ENCODE measurements around the gene SHISA6.

SHISA6 gene

DNA sequence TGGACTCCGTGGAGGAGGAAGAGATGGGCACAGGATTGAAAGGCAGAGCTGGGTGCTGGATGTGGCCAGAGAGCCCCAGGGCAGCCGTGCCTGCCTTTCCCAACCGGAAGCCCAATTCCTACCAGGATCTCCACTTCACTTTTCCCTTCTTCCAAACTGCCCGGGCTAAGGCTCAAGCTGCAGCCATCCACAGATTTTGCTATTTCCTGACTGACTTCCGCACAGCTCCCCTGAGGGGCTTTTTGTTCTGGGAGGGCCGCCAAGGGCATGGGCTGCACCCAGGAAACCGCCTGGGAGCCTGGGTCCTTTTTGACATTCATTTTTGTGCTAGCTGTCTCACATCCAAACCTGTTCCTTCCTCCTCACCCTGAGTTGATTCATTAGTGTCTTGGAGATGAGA lies 4.2 kb downstream of the SHISA6 start:
- H3K79me2 ChIP-seq (ENCODE audit: insufficient read depth, low read length) = no peaks in the 10 kb centered on the region
- H2AFZ ChIP-seq (ENCODE audit: low read depth, low read length, severe bottlenecking) = no peak overlapping the region
- no peak for TF ChIP-seq CTCF (IDR thresholded peaks at IDR 0.05; ENCODE audit: insufficient read depth, low read length, poor library complexity, severe bottlenecking)
- TF ChIP-seq EZH2phosphoT487 (conservative IDR thresholded peaks at IDR 0.05; ENCODE audit: low read length) = no peak
- no peaks in the 10 kb centered on the region for H3K36me3 ChIP-seq (ENCODE audit: low read length)
- H3F3A ChIP-seq (ENCODE audit: insufficient read depth) = no peaks in the 10 kb centered on the region
- no peaks in the 10 kb centered on the region for H3K27me3 ChIP-seq (ENCODE audit: low read length)
- H4K20me1 ChIP-seq (ENCODE audit: low read depth, low read length) = no peaks in the 10 kb centered on the region
- no peak overlapping the region for H3K4me2 ChIP-seq (ENCODE audit: low read depth, low read length, poor library complexity, severe bottlenecking)
- H3K9ac ChIP-seq (ENCODE audit: low read length) = no peak overlapping the region
- no peaks in the 10 kb centered on the region for H3K9me3 ChIP-seq (ENCODE audit: insufficient read depth, low read length)
- no peak overlapping the region for H3K27ac ChIP-seq (ENCODE audit: low read depth, low read length)
- no peaks in the 10 kb centered on the region for H3K9me2 ChIP-seq (replicated peaks; ENCODE audit: insufficient read depth, low read length)
- no peak overlapping the region for H3K4me3 ChIP-seq (ENCODE audit: insufficient read depth, low read length, poor library complexity, severe bottlenecking)

DNA sequence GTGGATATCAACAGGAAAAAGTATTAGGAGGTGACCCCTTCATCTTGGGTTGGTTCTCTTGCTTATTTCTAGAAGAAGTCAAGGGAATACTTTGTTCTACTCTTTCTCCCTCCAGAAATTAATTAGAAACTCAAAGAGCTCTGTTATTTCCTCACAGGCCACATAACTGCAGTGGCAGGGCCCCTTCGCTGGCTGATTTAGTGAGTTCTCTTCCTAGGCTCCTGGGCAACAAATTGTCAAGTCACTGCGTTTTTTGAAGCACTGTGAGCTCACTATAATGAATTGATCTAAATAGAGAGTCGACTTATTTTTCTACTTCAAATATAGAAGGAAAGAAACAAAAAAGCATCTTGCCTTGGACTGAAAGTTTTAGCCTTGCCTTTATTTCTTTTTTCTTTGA lies 4.8 kb downstream of the SHISA6 start:
- no peaks in the 10 kb centered on the region for H3K27me3 ChIP-seq (ENCODE audit: low read length)
- H3K27ac ChIP-seq (ENCODE audit: low read depth, low read length) = no peak overlapping the region
- H3K79me2 ChIP-seq (ENCODE audit: insufficient read depth, low read length) = no peaks in the 10 kb centered on the region
- no peak overlapping the region for H3K4me2 ChIP-seq (ENCODE audit: low read depth, low read length, poor library complexity, severe bottlenecking)
- no peaks in the 10 kb centered on the region for H3K9me3 ChIP-seq (ENCODE audit: insufficient read depth, low read length)
- no peaks in the 10 kb centered on the region for H3K36me3 ChIP-seq (ENCODE audit: low read length)
- TF ChIP-seq CTCF (IDR thresholded peaks at IDR 0.05; ENCODE audit: insufficient read depth, low read length, poor library complexity, severe bottlenecking) (no peak), EZH2phosphoT487 (conservative IDR thresholded peaks at IDR 0.05; ENCODE audit: low read length) (no peak)
- no peak overlapping the region for H3K9ac ChIP-seq (ENCODE audit: low read length)
- no peaks in the 10 kb centered on the region for H4K20me1 ChIP-seq (ENCODE audit: low read depth, low read length)
- no peaks in the 10 kb centered on the region for H3K9me2 ChIP-seq (replicated peaks; ENCODE audit: insufficient read depth, low read length)
- H3K4me3 ChIP-seq (ENCODE audit: insufficient read depth, low read length, poor library complexity, severe bottlenecking) = no peak overlapping the region
- no peak overlapping the region for H2AFZ ChIP-seq (ENCODE audit: low read depth, low read length, severe bottlenecking)
- H3F3A ChIP-seq (ENCODE audit: insufficient read depth) = no peaks in the 10 kb centered on the region

GRCh38 chr17:11250161-11250560 lies 9.1 kb downstream of the SHISA6 start:
- Histone ChIP-seq H4K20me1 (ENCODE audit: low read depth, low read length) (no peaks in the 10 kb centered on the region), H3K9me2 (replicated peaks; ENCODE audit: insufficient read depth, low read length) (no peaks in the 10 kb centered on the region), H3K9me3 (ENCODE audit: insufficient read depth, low read length) (no peaks in the 10 kb centered on the region), H3K27ac (ENCODE audit: low read depth, low read length) (no peak overlapping the region), H3F3A (ENCODE audit: insufficient read depth) (no peaks in the 10 kb centered on the region), H3K4me3 (ENCODE audit: insufficient read depth, low read length, poor library complexity, severe bottlenecking) (no peak overlapping the region), H3K4me2 (ENCODE audit: low read depth, low read length, poor library complexity, severe bottlenecking) (no peak overlapping the region), H2AFZ (ENCODE audit: low read depth, low read length, severe bottlenecking) (no peak overlapping the region), H3K36me3 (ENCODE audit: low read length) (no peaks in the 10 kb centered on the region), H3K9ac (ENCODE audit: low read length) (no peak overlapping the region), H3K27me3 (ENCODE audit: low read length) (no peaks in the 10 kb centered on the region), H3K79me2 (ENCODE audit: insufficient read depth, low read length) (no peaks in the 10 kb centered on the region)
- TF ChIP-seq EZH2phosphoT487 (conservative IDR thresholded peaks at IDR 0.05; ENCODE audit: low read length) (no peak), CTCF (IDR thresholded peaks at IDR 0.05; ENCODE audit: insufficient read depth, low read length, poor library complexity, severe bottlenecking) (no peak)

Measured in SU-DHL-6 (cell line).